ENCODE data around the gene ANKRD13A.
"Not testable (repeated sequence)": the region's sequence is repeated elsewhere in the genome, so short reads cannot be mapped to it uniquely, and the experiment has no call there.

DNA sequence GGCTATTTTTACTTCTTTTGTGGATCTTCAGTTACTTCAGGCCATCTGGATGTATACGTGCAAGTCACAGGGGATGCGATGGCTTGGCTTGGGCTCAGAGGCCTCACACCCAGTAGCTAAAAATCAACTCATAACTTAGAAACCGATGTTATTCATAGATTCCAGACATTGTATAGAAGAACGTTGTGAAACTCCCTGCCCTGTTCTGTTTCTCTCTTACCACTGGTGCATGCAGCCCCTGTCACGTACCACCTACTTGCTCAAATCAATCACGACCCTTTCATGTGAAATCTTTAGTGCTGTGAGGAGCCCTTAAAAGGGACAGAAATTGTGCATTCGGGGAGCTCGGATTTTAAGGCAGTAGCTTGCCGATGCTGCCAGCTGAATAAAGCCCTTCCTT lies 50.4 kb downstream of the ANKRD13A start:
- not testable (repeated sequence) for TF ChIP-seq EZH2 (IDR thresholded peaks at IDR 0.05; ENCODE audit: insufficient read depth, low read length); CTCF (IDR thresholded peaks at IDR 0.05; ENCODE audit: insufficient read depth, low read depth, low read length)

All from astrocyte (in vitro differentiated cells and primary cell).